AG09319 (cell line): ENCODE measurements around the gene TRMT11.

Source experiments
- DNase-seq: peaks from one replicate; pipeline ENCODE4 v3.0.0-alpha.2; 2010; ENCODE audit warnings: low read depth; ENCODE audit errors: extremely low read depth
- TF ChIP-seq, protein P1 (sequence below): IDR thresholded peaks from 2 replicates; pipeline ENCODE4 v1.5.1; 2011; ENCODE audit warnings: low read depth, mild to moderate bottlenecking, inconsistent platforms, low read length, moderate library complexity

The TRMT11 gene

GRCh38 chr6:126038234-126038633 lies 51.9 kb downstream of the TRMT11 start:
- TF ChIP-seq, protein P1, sequence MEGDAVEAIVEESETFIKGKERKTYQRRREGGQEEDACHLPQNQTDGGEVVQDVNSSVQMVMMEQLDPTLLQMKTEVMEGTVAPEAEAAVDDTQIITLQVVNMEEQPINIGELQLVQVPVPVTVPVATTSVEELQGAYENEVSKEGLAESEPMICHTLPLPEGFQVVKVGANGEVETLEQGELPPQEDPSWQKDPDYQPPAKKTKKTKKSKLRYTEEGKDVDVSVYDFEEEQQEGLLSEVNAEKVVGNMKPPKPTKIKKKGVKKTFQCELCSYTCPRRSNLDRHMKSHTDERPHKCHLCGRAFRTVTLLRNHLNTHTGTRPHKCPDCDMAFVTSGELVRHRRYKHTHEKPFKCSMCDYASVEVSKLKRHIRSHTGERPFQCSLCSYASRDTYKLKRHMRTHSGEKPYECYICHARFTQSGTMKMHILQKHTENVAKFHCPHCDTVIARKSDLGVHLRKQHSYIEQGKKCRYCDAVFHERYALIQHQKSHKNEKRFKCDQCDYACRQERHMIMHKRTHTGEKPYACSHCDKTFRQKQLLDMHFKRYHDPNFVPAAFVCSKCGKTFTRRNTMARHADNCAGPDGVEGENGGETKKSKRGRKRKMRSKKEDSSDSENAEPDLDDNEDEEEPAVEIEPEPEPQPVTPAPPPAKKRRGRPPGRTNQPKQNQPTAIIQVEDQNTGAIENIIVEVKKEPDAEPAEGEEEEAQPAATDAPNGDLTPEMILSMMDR = no peak
- DNase-seq = no peak

DNA sequence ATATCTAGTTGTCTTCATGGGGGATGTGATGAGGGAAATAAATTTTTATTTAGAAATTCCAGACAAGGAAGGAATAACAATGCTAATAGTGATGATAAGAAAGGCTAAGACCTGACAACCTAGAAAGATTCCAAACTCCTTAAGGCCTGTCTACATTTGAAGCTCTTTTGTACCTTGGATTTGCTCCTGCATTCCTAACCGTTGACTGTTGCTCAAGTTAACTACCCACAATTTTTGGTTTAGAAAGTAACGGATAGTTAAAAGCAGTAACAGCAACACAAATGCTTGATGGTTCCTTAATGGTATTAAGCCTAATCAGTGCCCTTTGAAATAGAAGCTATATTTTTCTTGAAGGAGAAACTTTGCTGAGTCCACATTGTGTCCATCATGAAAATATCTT lies 52.9 kb downstream of the TRMT11 start:
- TF ChIP-seq, protein P1 = no peak
- DNase-seq = no peak

DNA sequence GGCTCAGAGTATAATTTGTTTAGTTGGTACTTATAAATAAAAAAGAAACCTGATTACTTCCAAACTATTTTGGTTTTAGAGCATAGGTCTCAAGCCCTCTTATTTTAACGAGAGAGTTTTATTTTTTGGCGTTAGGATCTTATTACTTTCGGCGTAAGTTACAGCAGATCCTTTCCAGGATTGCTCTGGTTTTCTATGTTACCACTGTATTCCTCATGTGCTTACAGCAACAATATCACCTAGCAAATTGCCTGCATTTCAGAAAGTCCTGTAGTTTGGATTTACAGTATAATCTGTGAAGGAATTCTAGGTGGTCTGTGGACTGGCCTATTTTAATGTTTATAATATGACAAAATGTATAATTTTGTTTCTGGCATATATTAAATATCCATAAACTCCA lies 54.1 kb downstream of the TRMT11 start:
- no peak for DNase-seq
- TF ChIP-seq, protein P1 = no peak

- no peak for DNase-seq
- TF ChIP-seq, protein P1 = no peak
Measured at GRCh38 chr6:126040826-126041225, 54.5 kb downstream of the TRMT11 start.

DNA sequence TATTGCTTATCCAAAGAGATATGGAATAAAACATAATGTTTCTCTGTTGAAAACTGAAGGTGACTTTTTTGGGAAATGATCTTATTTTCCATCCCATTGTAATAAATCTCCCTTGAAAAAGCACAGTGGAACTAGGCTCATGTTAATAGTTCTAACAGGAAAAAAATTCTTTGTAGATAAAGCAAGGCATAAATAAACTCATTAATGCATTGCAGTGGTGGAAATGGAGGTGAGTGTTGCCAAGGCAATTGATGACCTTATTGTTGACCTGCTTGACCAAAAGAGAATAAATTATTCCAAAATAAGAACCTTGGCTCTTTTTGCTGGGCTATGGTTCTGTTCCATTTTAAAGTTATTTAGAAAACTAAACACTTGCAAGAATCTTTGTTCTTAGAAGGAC lies 55.2 kb downstream of the TRMT11 start:
- TF ChIP-seq, protein P1 = no peak
- DNase-seq = no peak

GRCh38 chr6:126042001-126042419 lies 55.7 kb downstream of the TRMT11 start:
- no peak for DNase-seq
- TF ChIP-seq, protein P1 = no peak

- TF ChIP-seq, protein P1 = no peak
Measured at GRCh38 chr6:126047648-126048047, 61.3 kb downstream of the TRMT11 start.

More at GRCh38 chr6:126047648-126048047, 61.3 kb downstream of the TRMT11 start:
- no peak for DNase-seq
